Purkinje cell (primary cell): ENCODE results near the gene FAS. TPM values are rescaled to one million over a fixed set of nuclear protein-coding genes. Genes with fewer than 3 reads are reported as not detected.

ENCODE experiments used
- polyA plus RNA-seq: library from polyadenylated mRNA; unstranded; fragments of >200 nt; fragmentation: Nextera tagmentation; gene quantifications from 2 replicates; pipeline ENCODE4 v1.2.1, GENCODE V29; 2014

FAS gene
- not detected in 2 replicates for polyA plus RNA-seq

GRCh38 chr10:88990384-88991160 is at the start of gene FAS:
TSS of gene FAS (plus strand) at chr10:88990798. CDS start at chr10:88990877, 79 bp downstream.

GRCh38 chr10:88952647-88953111 is 37.9 kb upstream of the FAS start, which contains the start of gene ACTA2:
TSS of gene ACTA2 (minus strand) at chr10:88952773. CDS start at chr10:88948930, 3,843 bp downstream.

Other genes with a start within 250 kb of the FAS start
- not detected in 2 replicates for gene LIPN, start 230.8 kb upstream of the FAS start, polyA plus RNA-seq
- not detected in 2 replicates for gene LIPM, start 188.1 kb upstream of the FAS start, polyA plus RNA-seq
- not detected in 2 replicates for gene ANKRD22, start 139.0 kb upstream of the FAS start, polyA plus RNA-seq
- 16.4 and 24.9 TPM in 2 replicates for gene STAMBPL1, start 110.6 kb upstream of the FAS start, polyA plus RNA-seq
- 2.0 TPM in 1 of 2 replicates, not detected in the other for gene ACTA2, start 38.0 kb upstream of the FAS start, polyA plus RNA-seq
- gene CH25H, start 216.5 kb downstream of the FAS start, polyA plus RNA-seq, result not detected in 2 replicates